Measurements from ENCODE around the gene PCNX1. TPM values are rescaled to one million over a fixed set of nuclear protein-coding genes. Genes with fewer than 3 reads are reported as not detected.
"Not testable (repeated sequence)": the region's sequence is repeated elsewhere in the genome, so short reads cannot be mapped to it uniquely, and the experiment has no call there.

Gene PCNX1
- total and polyA plus RNA-seq, 2 experiments from 2014 or later: 6.9 to 33.5 TPM

DNA sequence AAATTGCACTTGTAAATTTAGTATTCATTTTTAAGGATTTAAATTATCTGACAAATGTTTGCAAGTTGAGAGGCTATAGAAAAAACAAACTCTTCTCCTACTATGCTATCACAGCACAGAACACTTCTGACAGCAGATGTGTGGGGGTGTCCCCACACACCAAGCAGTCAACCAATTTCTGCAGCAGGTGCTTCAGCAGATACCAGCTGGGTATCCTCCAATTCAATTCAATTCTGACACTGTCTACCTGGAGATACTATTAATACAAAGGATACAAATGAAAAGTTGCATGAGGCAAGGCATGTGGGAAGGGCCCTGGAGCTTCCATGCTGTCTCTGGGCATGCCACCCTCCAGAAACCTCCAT, 35.1 kb downstream of the PCNX1 start:
- no peak overlapping the region for H2AFZ ChIP-seq
- H3K4me2 ChIP-seq (ENCODE audit: unreplicated experiment): no peak overlapping the region
- no peak for DNase-seq
- no peaks in the 10 kb centered on the region for H3F3A ChIP-seq (ENCODE audit: insufficient read depth)
- TF ChIP-seq EZH2phosphoT487 (IDR thresholded peaks at IDR 0.05; ENCODE audit: insufficient read depth, low read depth) (no peak), EZH2 (IDR thresholded peaks at IDR 0.05; ENCODE audit: insufficient read depth, poor library complexity, severe bottlenecking) (no peak)
- no peaks in the 10 kb centered on the region for H3K36me3 ChIP-seq (ENCODE audit: low read depth)
- H3K9ac ChIP-seq: no peak overlapping the region
- no peaks in the 10 kb centered on the region for H3K9me3 ChIP-seq (ENCODE audit: low read depth)
- H3K79me2 ChIP-seq (ENCODE audit: insufficient read depth): peaks cover 100% of the 10 kb centered on the region
- H4K20me1 ChIP-seq (ENCODE audit: insufficient read depth): peaks cover 10% of the 10 kb centered on the region; the same call in 1 of the 2 replicates
- no peak overlapping the region for H3K27ac ChIP-seq
- no peaks in the 10 kb centered on the region for H3K9me2 ChIP-seq (ENCODE audit: insufficient read depth)
- in situ Hi-C loops (cut with MboI): no loop called here
- H3K27me3 ChIP-seq (replicated peaks; ENCODE audit: insufficient read depth): no peaks in the 10 kb centered on the region
- H3K4me1 ChIP-seq (ENCODE audit: insufficient read depth): 0 out of 2 replicates have a peak, but pooled peaks cover 5% of the 10 kb centered on the region
- no peak overlapping the region for H3K4me3 ChIP-seq

GRCh38 chr14:70942721-70943120, 35.5 kb downstream of the PCNX1 start:
- H3K4me2 ChIP-seq (ENCODE audit: unreplicated experiment); H3K36me3 ChIP-seq (ENCODE audit: low read depth); DNase-seq; H3K9me3 ChIP-seq (ENCODE audit: low read depth); in situ Hi-C loops (cut with MboI); H3K4me3 ChIP-seq; H3K27me3 ChIP-seq (replicated peaks; ENCODE audit: insufficient read depth); H3K9ac ChIP-seq; H2AFZ ChIP-seq; H3K4me1 ChIP-seq (ENCODE audit: insufficient read depth); H3K27ac ChIP-seq; H3K9me2 ChIP-seq (ENCODE audit: insufficient read depth); H3F3A ChIP-seq (ENCODE audit: insufficient read depth): not testable (repeated sequence)
- peaks cover 10% of the 10 kb centered on the region; the same call in 1 of the 2 replicates for H4K20me1 ChIP-seq (ENCODE audit: insufficient read depth)
- peaks cover 100% of the 10 kb centered on the region for H3K79me2 ChIP-seq (ENCODE audit: insufficient read depth)
- 96 to 98% methylated on average over 3 of the region's 3 CpGs for WGBS, 2 experiments (ENCODE audit: low coverage in 1 of 2, low lambda C conversion rate in 2 of 2, missing lambda C conversion rate in 2 of 2)

DNA sequence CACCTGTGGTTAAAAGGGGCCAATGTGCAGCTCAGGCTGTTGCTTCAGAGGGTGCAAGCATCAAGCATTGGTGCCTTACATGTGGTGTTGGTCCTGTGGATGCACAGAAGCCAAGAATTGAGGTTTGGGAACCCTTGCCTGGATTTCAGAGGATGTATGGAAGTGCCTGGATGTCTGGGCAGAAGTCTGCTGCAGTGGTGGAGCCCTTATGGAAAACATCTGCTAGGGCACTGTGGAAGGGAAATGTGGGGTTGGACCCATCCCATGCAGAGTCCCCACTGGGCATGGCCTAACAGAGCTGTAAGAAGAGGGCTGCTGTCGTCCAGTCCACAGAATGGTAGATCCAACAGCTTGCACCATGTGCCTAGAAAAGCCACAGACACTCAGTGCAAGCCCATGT, 36.6 kb downstream of the PCNX1 start:
- Histone ChIP-seq H4K20me1 (ENCODE audit: insufficient read depth) (peaks cover 10% of the 10 kb centered on the region; the same call in 1 of the 2 replicates), H2AFZ (no peak overlapping the region), H3K27me3 (replicated peaks; ENCODE audit: insufficient read depth) (no peaks in the 10 kb centered on the region), H3F3A (ENCODE audit: insufficient read depth) (no peaks in the 10 kb centered on the region), H3K36me3 (ENCODE audit: low read depth) (peaks cover 4% of the 10 kb centered on the region; the same call in 1 of the 2 replicates), H3K9me3 (ENCODE audit: low read depth) (no peaks in the 10 kb centered on the region), H3K27ac (no peak overlapping the region), H3K4me2 (ENCODE audit: unreplicated experiment) (no peak overlapping the region), H3K9ac (no peak overlapping the region), H3K79me2 (ENCODE audit: insufficient read depth) (peaks cover 100% of the 10 kb centered on the region), H3K9me2 (ENCODE audit: insufficient read depth) (no peaks in the 10 kb centered on the region), H3K4me1 (ENCODE audit: insufficient read depth) (0 out of 2 replicates have a peak, but pooled peaks cover 5% of the 10 kb centered on the region), H3K4me3 (no peak overlapping the region)
- in situ Hi-C loops (cut with MboI): no loop called here
- no peak for TF ChIP-seq EZH2 (IDR thresholded peaks at IDR 0.05; ENCODE audit: insufficient read depth, poor library complexity, severe bottlenecking)
- TF ChIP-seq EZH2phosphoT487 (IDR thresholded peaks at IDR 0.05; ENCODE audit: insufficient read depth, low read depth): no peak
- DNase-seq: no peak
- 93 to 100% methylated on average over 1 of the region's 1 CpG for WGBS, 2 experiments (ENCODE audit: low coverage in 1 of 2, low lambda C conversion rate in 2 of 2, missing lambda C conversion rate in 2 of 2)

DNA sequence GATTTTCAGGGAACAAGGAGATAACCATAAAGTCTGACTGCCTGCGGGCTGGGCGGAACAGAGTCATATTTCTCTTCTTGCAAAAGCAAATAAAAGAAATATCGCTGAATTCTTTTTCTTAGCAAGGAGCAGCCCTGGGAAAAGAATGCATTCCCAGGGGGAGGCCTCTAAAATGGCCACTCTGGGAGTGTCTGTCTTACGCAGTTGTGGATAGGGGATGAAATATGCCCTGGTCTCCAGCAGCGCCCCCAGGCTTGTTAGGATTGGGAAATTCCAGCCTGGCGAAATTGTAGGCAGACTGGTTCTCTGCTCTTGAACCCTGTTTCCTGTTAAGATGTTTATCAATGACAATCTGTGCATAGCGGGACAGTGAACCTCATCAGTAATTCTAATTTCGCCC, 40.5 kb downstream of the PCNX1 start:
- DNase-seq: no peak
- Histone ChIP-seq H3K4me1 (ENCODE audit: insufficient read depth) (0 out of 2 replicates have a peak, but pooled peaks cover 5% of the 10 kb centered on the region), H3K4me2 (ENCODE audit: unreplicated experiment) (no peak overlapping the region), H3K27ac (no peak overlapping the region), H3K79me2 (ENCODE audit: insufficient read depth) (peaks cover 99% of the 10 kb centered on the region), H3K36me3 (ENCODE audit: low read depth) (peaks cover 17% of the 10 kb centered on the region), H3K4me3 (no peak overlapping the region), H2AFZ (no peak overlapping the region), H3K27me3 (replicated peaks; ENCODE audit: insufficient read depth) (no peaks in the 10 kb centered on the region), H3K9ac (no peak overlapping the region), H4K20me1 (ENCODE audit: insufficient read depth) (peaks cover 6% of the 10 kb centered on the region; the same call in 1 of the 2 replicates), H3K9me3 (ENCODE audit: low read depth) (no peaks in the 10 kb centered on the region), H3K9me2 (ENCODE audit: insufficient read depth) (no peaks in the 10 kb centered on the region), H3F3A (ENCODE audit: insufficient read depth) (no peaks in the 10 kb centered on the region)
- in situ Hi-C loops (cut with MboI): no loop called here
- TF ChIP-seq EZH2phosphoT487 (IDR thresholded peaks at IDR 0.05; ENCODE audit: insufficient read depth, low read depth) (no peak), EZH2 (IDR thresholded peaks at IDR 0.05; ENCODE audit: insufficient read depth, poor library complexity, severe bottlenecking) (no peak)
- WGBS, 2 experiments (ENCODE audit: low coverage in 1 of 2, low lambda C conversion rate in 2 of 2, missing lambda C conversion rate in 2 of 2): 91 to 96% methylated on average over 8 of the region's 8 CpGs

- DNase-seq: no peak
- Histone ChIP-seq H3K27ac (no peak overlapping the region), H3K27me3 (replicated peaks; ENCODE audit: insufficient read depth) (no peaks in the 10 kb centered on the region), H3K4me3 (no peak overlapping the region), H3K4me1 (ENCODE audit: insufficient read depth) (peaks cover 6% of the 10 kb centered on the region; the same call in 1 of the 2 replicates), H3F3A (ENCODE audit: insufficient read depth) (no peaks in the 10 kb centered on the region), H4K20me1 (ENCODE audit: insufficient read depth) (no peaks in the 10 kb centered on the region), H3K79me2 (ENCODE audit: insufficient read depth) (peaks cover 97% of the 10 kb centered on the region), H3K36me3 (ENCODE audit: low read depth) (peaks cover 17% of the 10 kb centered on the region), H3K9me3 (ENCODE audit: low read depth) (no peaks in the 10 kb centered on the region), H3K9ac (no peak overlapping the region), H2AFZ (no peak overlapping the region), H3K9me2 (ENCODE audit: insufficient read depth) (no peaks in the 10 kb centered on the region), H3K4me2 (ENCODE audit: unreplicated experiment) (no peak overlapping the region)
- in situ Hi-C loops (cut with MboI): loop anchor here (10.0 to 25.0 kb wide), 2 partner anchors 128 to 340 kb away; partner anchors contain the start of gene MED6
- TF ChIP-seq EZH2phosphoT487 (IDR thresholded peaks at IDR 0.05; ENCODE audit: insufficient read depth, low read depth): no peak
- WGBS, 2 experiments (ENCODE audit: low coverage in 1 of 2, low lambda C conversion rate in 2 of 2, missing lambda C conversion rate in 2 of 2): 97 to 100% methylated on average over 3 of the region's 3 CpGs
Observed at GRCh38 chr14:70952485-70952884, 45.2 kb downstream of the PCNX1 start.

Data from GM23248 (cell line).